Glutamatergic neuron (in vitro differentiated cells): ENCODE results near the gene GRIA3. TPM values are rescaled to one million over a fixed set of nuclear protein-coding genes. Genes with fewer than 3 reads are reported as not detected.

Experiments
- DNase-seq: peaks from one replicate; pipeline ENCODE4 v3.0.0; 2022
- H3K27ac Mint-ChIP-seq: one replicate; pipeline ENCODE4 v1.8.0; 2020; ENCODE audit warnings: mild to moderate bottlenecking, mixed read lengths, inconsistent platforms; ENCODE audit not compliant: unreplicated experiment
- H3K27me3 Mint-ChIP-seq: one replicate; pipeline ENCODE4 v1.8.0; 2020; ENCODE audit warnings: mild to moderate bottlenecking, moderate library complexity, mixed read lengths, inconsistent platforms; ENCODE audit not compliant: unreplicated experiment
- H3K36me3 Mint-ChIP-seq: one replicate; pipeline ENCODE4 v1.8.0; 2020; ENCODE audit warnings: mild to moderate bottlenecking, mixed read lengths, inconsistent platforms; ENCODE audit not compliant: unreplicated experiment
- H3K4me1 Mint-ChIP-seq: one replicate; pipeline ENCODE4 v1.8.0; 2020; ENCODE audit warnings: mild to moderate bottlenecking, low read depth, mixed read lengths, inconsistent platforms; ENCODE audit not compliant: unreplicated experiment
- H3K4me3 Mint-ChIP-seq: one replicate; pipeline ENCODE4 v1.8.0; 2020; ENCODE audit warnings: mild to moderate bottlenecking, mixed read lengths, inconsistent platforms; ENCODE audit not compliant: unreplicated experiment
- H3K9me3 Mint-ChIP-seq: one replicate; pipeline ENCODE4 v1.8.0; 2020; ENCODE audit warnings: mild to moderate bottlenecking, moderate library complexity, mixed read lengths, inconsistent platforms; ENCODE audit not compliant: unreplicated experiment
- total RNA-seq: library from RNA; stranded (reverse); fragmentation: NEBNext Ultra II Directional; extraction: Animal tissue kit (Norgen Biotek cat#: 25700); gene quantifications from one replicate; pipeline ENCODE4 v1.2.1, GENCODE V29; 2021; ENCODE audit not compliant: unreplicated experiment
- TF ChIP-seq, protein P1 (sequence below): fragments of 200-600 bp; sonication (generic); IDR thresholded peaks from one replicate; pipeline ENCODE4 v1.5.0; 2021; ENCODE audit not compliant: partially characterized antibody, unreplicated experiment

The GRIA3 gene
- total RNA-seq, 1 donor from 2014 or later = 9.7 TPM

DNA sequence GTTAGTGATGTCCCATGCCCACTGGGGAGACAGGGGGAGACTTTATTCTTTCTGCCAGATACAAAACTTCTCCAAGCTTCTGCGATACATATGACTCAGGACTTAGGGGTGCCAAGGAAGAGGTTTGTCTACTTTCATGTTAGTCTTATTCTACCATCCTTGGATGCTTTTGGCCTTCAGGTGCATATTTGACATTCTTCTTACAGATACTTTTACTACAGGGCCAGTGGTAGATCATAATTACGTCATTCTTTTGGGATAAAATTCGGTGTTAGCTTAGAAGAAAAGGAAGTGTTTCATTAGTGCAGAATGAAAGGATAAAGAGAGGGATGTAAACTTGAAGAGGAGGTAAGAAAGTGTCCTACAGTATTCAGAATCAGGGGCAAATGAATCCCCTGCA is 303.6 kb downstream of the GRIA3 start:
- Mint-ChIP-seq H3K9me3 (no peaks in the 10 kb centered on the region), H3K27ac (no peak overlapping the region), H3K27me3 (no peaks in the 10 kb centered on the region), H3K4me1 (no peaks in the 10 kb centered on the region), H3K4me3 (no peak overlapping the region), H3K36me3 (no peaks in the 10 kb centered on the region)
- TF ChIP-seq, protein P1, sequence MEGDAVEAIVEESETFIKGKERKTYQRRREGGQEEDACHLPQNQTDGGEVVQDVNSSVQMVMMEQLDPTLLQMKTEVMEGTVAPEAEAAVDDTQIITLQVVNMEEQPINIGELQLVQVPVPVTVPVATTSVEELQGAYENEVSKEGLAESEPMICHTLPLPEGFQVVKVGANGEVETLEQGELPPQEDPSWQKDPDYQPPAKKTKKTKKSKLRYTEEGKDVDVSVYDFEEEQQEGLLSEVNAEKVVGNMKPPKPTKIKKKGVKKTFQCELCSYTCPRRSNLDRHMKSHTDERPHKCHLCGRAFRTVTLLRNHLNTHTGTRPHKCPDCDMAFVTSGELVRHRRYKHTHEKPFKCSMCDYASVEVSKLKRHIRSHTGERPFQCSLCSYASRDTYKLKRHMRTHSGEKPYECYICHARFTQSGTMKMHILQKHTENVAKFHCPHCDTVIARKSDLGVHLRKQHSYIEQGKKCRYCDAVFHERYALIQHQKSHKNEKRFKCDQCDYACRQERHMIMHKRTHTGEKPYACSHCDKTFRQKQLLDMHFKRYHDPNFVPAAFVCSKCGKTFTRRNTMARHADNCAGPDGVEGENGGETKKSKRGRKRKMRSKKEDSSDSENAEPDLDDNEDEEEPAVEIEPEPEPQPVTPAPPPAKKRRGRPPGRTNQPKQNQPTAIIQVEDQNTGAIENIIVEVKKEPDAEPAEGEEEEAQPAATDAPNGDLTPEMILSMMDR = no peak
- DNase-seq = no peak

DNA sequence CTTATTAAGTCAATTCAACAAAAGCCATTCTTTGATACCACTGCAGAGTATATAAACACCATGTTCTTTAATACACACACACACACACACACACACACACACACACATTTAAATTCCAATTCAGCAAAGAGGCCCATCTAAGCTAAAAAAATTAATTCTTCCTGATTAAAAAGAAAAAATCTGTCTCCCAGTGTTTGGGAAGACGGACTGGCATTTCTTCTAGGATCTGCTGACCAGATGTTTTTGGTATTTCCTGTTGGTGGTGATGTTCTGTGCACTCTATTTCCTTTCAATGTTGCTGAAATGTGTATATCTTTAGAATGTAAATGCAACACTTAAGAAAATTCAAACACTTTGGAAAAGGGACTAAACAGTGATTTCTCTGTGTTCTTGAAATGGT is 304.9 kb downstream of the GRIA3 start:
- Mint-ChIP-seq H3K36me3 (no peaks in the 10 kb centered on the region), H3K27ac (no peak overlapping the region), H3K27me3 (no peaks in the 10 kb centered on the region), H3K9me3 (no peaks in the 10 kb centered on the region), H3K4me3 (no peak overlapping the region), H3K4me1 (no peaks in the 10 kb centered on the region)
- TF ChIP-seq, protein P1 = no peak
- no peak for DNase-seq

DNA sequence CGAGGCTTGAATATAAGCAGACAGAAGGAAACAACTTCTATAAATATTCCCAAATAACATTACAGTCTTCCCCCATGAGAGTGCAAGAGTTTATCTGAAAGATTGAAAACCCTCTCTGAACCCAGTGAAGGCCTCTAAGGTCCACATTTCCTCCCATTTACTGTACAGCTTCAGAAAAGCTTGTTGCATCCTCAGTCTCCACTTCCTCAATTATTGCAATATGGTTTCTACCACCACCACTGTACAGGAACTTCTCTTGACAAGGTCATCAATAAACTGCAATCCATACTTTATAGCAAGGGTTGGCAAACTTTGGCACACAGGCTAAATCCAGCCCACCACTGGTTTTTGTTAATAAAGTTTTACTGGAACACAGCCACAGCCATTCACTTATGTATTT is 309.8 kb downstream of the GRIA3 start:
- no peak overlapping the region for H3K27ac Mint-ChIP-seq
- TF ChIP-seq, protein P1 = no peak
- H3K36me3 Mint-ChIP-seq = no peaks in the 10 kb centered on the region
- DNase-seq = no peak
- no peak overlapping the region for H3K4me3 Mint-ChIP-seq
- H3K9me3 Mint-ChIP-seq = no peaks in the 10 kb centered on the region
- H3K4me1 Mint-ChIP-seq = no peaks in the 10 kb centered on the region
- H3K27me3 Mint-ChIP-seq = no peaks in the 10 kb centered on the region

DNA sequence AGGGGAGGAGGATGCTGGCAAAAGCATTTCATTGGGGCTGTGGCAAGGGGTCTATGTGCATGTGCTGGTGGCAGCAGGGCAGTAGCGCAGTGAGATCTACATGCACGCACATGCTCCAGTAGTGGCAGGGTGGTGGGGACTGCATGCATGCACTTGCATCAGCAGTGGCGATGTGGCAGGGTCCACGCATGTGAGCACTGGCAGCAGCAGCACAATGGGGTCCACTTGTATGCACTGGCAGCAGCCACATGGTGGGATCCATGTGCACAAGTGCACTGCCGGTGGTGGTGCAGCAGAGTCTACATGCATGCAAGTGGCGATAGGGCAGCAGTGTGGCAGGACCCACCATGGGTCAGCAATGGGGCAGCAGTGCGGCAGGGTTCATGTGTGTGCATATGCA is 315.7 kb downstream of the GRIA3 start:
- no peaks in the 10 kb centered on the region for H3K9me3 Mint-ChIP-seq
- TF ChIP-seq, protein P1 = no peak
- no peak for DNase-seq
- H3K4me1 Mint-ChIP-seq = no peaks in the 10 kb centered on the region
- H3K27me3 Mint-ChIP-seq = peaks cover 2% of the 10 kb centered on the region
- no peak overlapping the region for H3K27ac Mint-ChIP-seq
- no peak overlapping the region for H3K4me3 Mint-ChIP-seq
- H3K36me3 Mint-ChIP-seq = no peaks in the 10 kb centered on the region

DNA sequence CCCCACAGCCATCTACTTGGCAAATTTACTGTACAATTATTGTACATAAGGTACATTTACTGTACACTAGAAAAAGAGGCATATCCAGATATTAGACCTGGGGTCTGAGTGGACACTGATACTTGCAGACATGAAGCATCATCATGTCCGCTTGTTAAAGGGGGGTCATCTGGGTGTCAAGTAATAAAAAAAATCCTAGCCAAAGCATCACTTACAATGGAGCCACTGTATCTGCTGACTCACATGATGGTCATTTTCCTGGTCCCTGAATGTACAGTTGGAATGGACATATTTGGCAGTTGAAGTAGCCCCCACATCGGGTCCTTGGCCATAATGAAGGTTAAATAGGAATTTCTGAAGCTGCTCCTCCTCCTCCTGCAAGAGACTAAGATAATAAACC is 320.0 kb downstream of the GRIA3 start:
- no peaks in the 10 kb centered on the region for H3K4me1 Mint-ChIP-seq
- H3K36me3 Mint-ChIP-seq = no peaks in the 10 kb centered on the region
- H3K4me3 Mint-ChIP-seq = no peak overlapping the region
- no peaks in the 10 kb centered on the region for H3K9me3 Mint-ChIP-seq
- DNase-seq = no peak
- no peak overlapping the region for H3K27ac Mint-ChIP-seq
- peaks cover 2% of the 10 kb centered on the region for H3K27me3 Mint-ChIP-seq
- TF ChIP-seq, protein P1 = no peak
